ENCODE results near the gene MBNL1. TPM values are rescaled to one million over a fixed set of nuclear protein-coding genes. Genes with fewer than 3 reads are reported as not detected.

Gene MBNL1
- total RNA-seq, 1 experiment from 2014 or later, result 117 TPM

DNA sequence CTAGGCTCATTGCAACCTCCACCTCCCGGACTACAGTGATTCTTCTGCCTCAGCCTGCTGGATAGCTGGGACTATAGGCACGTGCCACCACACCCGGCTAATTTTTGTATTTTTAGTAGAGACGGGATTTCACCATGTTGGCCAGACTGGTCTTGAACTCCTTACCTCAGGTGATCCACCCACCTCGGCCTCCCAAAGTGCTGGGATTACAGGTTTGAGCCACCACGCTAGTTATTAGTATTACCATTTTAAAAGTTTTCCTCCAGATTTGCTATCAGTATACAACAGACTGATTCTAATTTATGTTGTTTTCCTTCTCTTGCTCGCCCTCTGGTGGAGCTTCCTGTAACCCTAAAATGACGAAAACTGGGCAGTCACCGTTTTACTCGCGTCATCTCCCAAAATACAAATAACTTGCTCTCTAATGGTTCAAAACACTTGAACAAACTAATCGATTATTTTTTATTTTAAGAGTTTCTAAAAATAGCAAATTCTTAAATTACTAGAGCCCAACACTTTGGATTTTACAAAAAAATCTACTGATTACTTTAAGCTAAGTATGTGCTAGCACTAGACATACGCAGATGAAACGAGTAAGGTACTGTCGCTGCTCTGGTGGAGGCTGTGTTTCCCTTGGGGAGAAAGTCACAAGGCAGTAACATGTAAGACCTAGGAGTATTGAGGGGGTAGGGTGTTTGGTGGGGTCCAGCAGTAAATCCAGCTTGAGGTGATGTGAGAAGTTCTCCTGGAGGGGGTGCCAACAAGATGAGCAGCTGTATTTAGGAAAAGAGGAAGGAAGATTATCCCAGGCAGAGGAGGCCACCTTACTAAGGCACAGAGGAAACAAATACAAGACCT, 203.3 kb downstream of the MBNL1 start:
- POLR2A ChIA-PET (ENCODE audit: low non-redundant PET), result interaction anchor here (0.7 kb wide), 1 partner anchor 1276 kb away, joined by 4 read pairs; no protein-coding TSS in a partner anchor
- CTCF ChIA-PET, result interaction anchor here (0.7 to 1.7 kb wide), 5 partner anchors 53 to 1316 kb away, joined by 3 to 9 read pairs (median 7); no protein-coding TSS in a partner anchor
- intact Hi-C loops (cut with micrococcal nuclease; ENCODE audit: unreplicated experiment), result loop anchor here (1.0 to 10.0 kb wide), 2 partner anchors 243 to 399 kb away; no protein-coding TSS in a partner anchor
- no peak for TF ChIP-seq EZH2 (IDR thresholded peaks at IDR 0.05; ENCODE audit: borderline replicate concordance, low read depth, low read length, poor library complexity, severe bottlenecking)
- TF ChIP-seq, protein P1, sequence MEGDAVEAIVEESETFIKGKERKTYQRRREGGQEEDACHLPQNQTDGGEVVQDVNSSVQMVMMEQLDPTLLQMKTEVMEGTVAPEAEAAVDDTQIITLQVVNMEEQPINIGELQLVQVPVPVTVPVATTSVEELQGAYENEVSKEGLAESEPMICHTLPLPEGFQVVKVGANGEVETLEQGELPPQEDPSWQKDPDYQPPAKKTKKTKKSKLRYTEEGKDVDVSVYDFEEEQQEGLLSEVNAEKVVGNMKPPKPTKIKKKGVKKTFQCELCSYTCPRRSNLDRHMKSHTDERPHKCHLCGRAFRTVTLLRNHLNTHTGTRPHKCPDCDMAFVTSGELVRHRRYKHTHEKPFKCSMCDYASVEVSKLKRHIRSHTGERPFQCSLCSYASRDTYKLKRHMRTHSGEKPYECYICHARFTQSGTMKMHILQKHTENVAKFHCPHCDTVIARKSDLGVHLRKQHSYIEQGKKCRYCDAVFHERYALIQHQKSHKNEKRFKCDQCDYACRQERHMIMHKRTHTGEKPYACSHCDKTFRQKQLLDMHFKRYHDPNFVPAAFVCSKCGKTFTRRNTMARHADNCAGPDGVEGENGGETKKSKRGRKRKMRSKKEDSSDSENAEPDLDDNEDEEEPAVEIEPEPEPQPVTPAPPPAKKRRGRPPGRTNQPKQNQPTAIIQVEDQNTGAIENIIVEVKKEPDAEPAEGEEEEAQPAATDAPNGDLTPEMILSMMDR (conservative IDR thresholded peaks at IDR 0.05; ENCODE audit: low read depth, low read length), result peak; percentile 80
- Histone ChIP-seq H3K27me3 (replicated peaks; ENCODE audit: insufficient read depth, low read depth, low read length, poor library complexity) (no peaks in the 10 kb centered on the region), H3K27ac (ENCODE audit: low read depth, low read length, poor library complexity, severe bottlenecking) (no peak overlapping the region), H3K4me3 (ENCODE audit: low read depth, low read length, poor library complexity, severe bottlenecking) (peak overlapping the region; percentile 20), H3K36me3 (ENCODE audit: insufficient read depth, low read length, poor library complexity, severe bottlenecking) (no peaks in the 10 kb centered on the region), H3K4me1 (ENCODE audit: insufficient read depth, low read length, poor library complexity, severe bottlenecking) (no peaks in the 10 kb centered on the region), H3K9me3 (ENCODE audit: low read depth, low read length, poor library complexity, severe bottlenecking) (peaks cover 13% of the 10 kb centered on the region)
- no TSS peak for BruUV-seq (replicated peaks)
- DNase-seq (ENCODE audit: low spot score), result peak; percentile 81

DNA sequence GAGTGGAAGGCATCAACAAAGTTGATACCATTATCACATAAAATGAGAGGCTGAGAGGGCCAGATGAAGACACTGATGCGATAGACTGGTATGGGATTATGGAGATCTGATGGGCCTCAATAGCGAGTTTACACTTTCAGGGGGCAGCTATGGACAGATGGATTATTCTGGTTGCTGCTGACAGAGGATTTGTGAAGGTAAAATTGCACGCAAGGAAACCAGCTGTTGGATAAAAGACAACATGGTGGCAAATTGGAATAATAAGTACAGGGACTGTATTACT, 203.9 kb downstream of the MBNL1 start:
- Histone ChIP-seq H3K27me3 (replicated peaks; ENCODE audit: insufficient read depth, low read depth, low read length, poor library complexity) (no peaks in the 10 kb centered on the region), H3K36me3 (ENCODE audit: insufficient read depth, low read length, poor library complexity, severe bottlenecking) (no peaks in the 10 kb centered on the region), H3K27ac (ENCODE audit: low read depth, low read length, poor library complexity, severe bottlenecking) (no peak overlapping the region), H3K9me3 (ENCODE audit: low read depth, low read length, poor library complexity, severe bottlenecking) (peaks cover 13% of the 10 kb centered on the region), H3K4me3 (ENCODE audit: low read depth, low read length, poor library complexity, severe bottlenecking) (no peak overlapping the region), H3K4me1 (ENCODE audit: insufficient read depth, low read length, poor library complexity, severe bottlenecking) (no peaks in the 10 kb centered on the region)
- ChIA-PET POLR2A (ENCODE audit: low non-redundant PET) (interaction anchor here (0.7 kb wide), 1 partner anchor 1276 kb away, joined by 4 read pairs; no protein-coding TSS in a partner anchor), CTCF (interaction anchor here (0.7 to 1.7 kb wide), 4 partner anchors 52 to 401 kb away, joined by 3 to 9 read pairs (median 8); no protein-coding TSS in a partner anchor)
- no TSS peak for BruUV-seq (replicated peaks)
- intact Hi-C loops (cut with micrococcal nuclease; ENCODE audit: unreplicated experiment), result loop anchor here (1.0 to 10.0 kb wide), 2 partner anchors 242 to 399 kb away; no protein-coding TSS in a partner anchor
- no peak for DNase-seq (ENCODE audit: low spot score)
- TF ChIP-seq, protein P1 (conservative IDR thresholded peaks at IDR 0.05; ENCODE audit: low read depth, low read length), result no peak
- TF ChIP-seq EZH2 (IDR thresholded peaks at IDR 0.05; ENCODE audit: borderline replicate concordance, low read depth, low read length, poor library complexity, severe bottlenecking), result no peak

DNA sequence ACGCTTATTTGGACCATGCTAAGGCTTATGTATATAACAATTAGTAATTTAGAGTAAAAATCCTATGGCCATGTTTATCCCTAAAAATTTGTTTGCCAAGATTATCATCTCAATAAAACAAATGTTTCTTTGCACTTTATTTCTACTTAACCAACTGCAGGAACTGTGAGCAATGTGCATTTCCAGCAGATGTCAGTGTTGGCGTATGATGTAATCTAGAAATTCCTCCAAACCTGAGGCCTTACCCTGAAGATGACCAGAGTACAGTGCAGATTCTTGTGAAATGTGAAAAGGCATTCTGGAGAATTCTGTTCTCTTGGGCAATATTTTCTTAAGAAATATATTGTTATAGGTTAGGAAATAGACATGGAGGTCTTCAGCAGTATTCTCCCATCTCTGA, 205.9 kb downstream of the MBNL1 start:
- ChIA-PET POLR2A (ENCODE audit: low non-redundant PET) (no interaction called here), CTCF (no interaction called here)
- Histone ChIP-seq H3K4me1 (ENCODE audit: insufficient read depth, low read length, poor library complexity, severe bottlenecking) (no peaks in the 10 kb centered on the region), H3K9me3 (ENCODE audit: low read depth, low read length, poor library complexity, severe bottlenecking) (peaks cover 13% of the 10 kb centered on the region), H3K36me3 (ENCODE audit: insufficient read depth, low read length, poor library complexity, severe bottlenecking) (no peaks in the 10 kb centered on the region), H3K4me3 (ENCODE audit: low read depth, low read length, poor library complexity, severe bottlenecking) (no peak overlapping the region), H3K27me3 (replicated peaks; ENCODE audit: insufficient read depth, low read depth, low read length, poor library complexity) (no peaks in the 10 kb centered on the region), H3K27ac (ENCODE audit: low read depth, low read length, poor library complexity, severe bottlenecking) (no peak overlapping the region)
- no TSS peak for BruUV-seq (replicated peaks)
- peak; percentile 79 for DNase-seq (ENCODE audit: low spot score)
- intact Hi-C loops (cut with micrococcal nuclease; ENCODE audit: unreplicated experiment), result loop anchor here (2.0 to 10.0 kb wide), 2 partner anchors 100 to 240 kb away; no protein-coding TSS in a partner anchor
- TF ChIP-seq EZH2 (IDR thresholded peaks at IDR 0.05; ENCODE audit: borderline replicate concordance, low read depth, low read length, poor library complexity, severe bottlenecking), result no peak
- TF ChIP-seq, protein P1 (conservative IDR thresholded peaks at IDR 0.05; ENCODE audit: low read depth, low read length), result peak; percentile 85
